ENCODE measurements around the gene CTSD.

Gene CTSD

DNA sequence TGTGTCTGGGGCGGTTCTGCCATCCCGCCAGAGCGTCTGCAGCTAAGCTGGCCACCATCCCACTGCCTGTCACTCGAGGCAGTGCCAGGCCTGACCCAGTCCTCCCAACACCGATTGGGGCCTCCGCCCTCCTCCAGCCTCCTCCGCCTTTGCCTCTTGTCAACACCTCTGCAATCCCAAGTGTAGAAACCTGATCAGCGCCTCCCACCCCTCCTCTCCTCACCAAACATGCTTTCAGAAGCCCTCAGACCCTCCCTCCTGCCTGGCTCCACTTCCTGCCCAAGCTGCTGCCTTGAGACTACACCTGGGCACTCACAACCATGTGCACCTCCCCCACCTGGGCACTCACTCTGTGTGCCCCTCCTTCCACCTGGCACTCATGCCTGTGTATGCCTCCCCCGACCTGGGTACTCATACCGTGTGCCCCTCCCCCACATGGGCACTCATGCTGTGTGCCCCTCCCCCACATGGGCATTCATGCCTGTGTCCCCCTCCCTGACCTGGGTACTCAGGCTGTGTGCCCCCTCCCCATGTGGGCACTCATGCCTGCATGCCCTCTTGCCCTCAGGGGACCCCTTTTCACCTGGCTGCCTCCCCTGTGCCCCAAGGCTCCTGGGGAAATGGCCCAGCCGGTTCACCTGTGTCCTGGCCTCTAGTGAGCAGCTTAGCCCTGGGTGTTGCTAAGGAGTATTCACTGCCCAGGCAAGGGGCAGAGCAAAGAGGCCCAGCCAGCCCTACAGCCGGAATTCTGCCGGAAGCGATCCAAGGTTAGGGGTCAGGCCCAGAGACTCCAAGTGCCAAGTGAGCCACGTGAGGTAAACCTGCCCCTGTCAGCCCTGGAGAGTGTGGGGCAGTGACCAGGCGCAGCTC is 7.8 kb downstream of the CTSD start:
- H4K5ac ChIP-seq (ENCODE audit: low read length) = no peak overlapping the region
- no peak overlapping the region for H3K18ac ChIP-seq (ENCODE audit: low read length)
- no peak overlapping the region for H3K56ac ChIP-seq (ENCODE audit: low read length)
- H3K36me3 ChIP-seq (ENCODE audit: control insufficient read depth, insufficient read depth, low read length) = no peaks in the 10 kb centered on the region
- H3K4me3 ChIP-seq (ENCODE audit: low read length) = no peak overlapping the region
- H3K79me2 ChIP-seq (ENCODE audit: control insufficient read depth, insufficient read depth, low read length) = no peaks in the 10 kb centered on the region
- H3K9ac ChIP-seq (ENCODE audit: low read length) = no peak overlapping the region
- H2BK15ac ChIP-seq (replicated peaks; ENCODE audit: low read depth) = no peak overlapping the region
- H4K8ac ChIP-seq (ENCODE audit: low read depth, low read length) = no peak overlapping the region
- H3K4me2 ChIP-seq (ENCODE audit: low read length) = no peak overlapping the region
- WGBS (ENCODE audit: extremely low coverage, insufficient coverage, low lambda C conversion rate) = no CpG with 5 or more reads among the region's 16 CpGs
- no peaks in the 10 kb centered on the region for H3K79me1 ChIP-seq (ENCODE audit: low read length)
- H2BK5ac ChIP-seq (ENCODE audit: low read length) = no peak overlapping the region
- no peak overlapping the region for H2BK120ac ChIP-seq (ENCODE audit: low read depth, low read length)
- no peak overlapping the region for H2AK5ac ChIP-seq (ENCODE audit: low read length)
- DNase-seq = no peak
- no peaks in the 10 kb centered on the region for H3K4me1 ChIP-seq (ENCODE audit: control insufficient read depth, low read depth, low read length)
- no peaks in the 10 kb centered on the region for H3K27me3 ChIP-seq (ENCODE audit: insufficient read depth, low read length, poor library complexity)
- H3K27ac ChIP-seq (ENCODE audit: low read depth, low read length) = no peak overlapping the region
- no peak overlapping the region for H3K4ac ChIP-seq (ENCODE audit: low read depth, low read length)
- no peak overlapping the region for H3K23ac ChIP-seq (ENCODE audit: low read length)

DNA sequence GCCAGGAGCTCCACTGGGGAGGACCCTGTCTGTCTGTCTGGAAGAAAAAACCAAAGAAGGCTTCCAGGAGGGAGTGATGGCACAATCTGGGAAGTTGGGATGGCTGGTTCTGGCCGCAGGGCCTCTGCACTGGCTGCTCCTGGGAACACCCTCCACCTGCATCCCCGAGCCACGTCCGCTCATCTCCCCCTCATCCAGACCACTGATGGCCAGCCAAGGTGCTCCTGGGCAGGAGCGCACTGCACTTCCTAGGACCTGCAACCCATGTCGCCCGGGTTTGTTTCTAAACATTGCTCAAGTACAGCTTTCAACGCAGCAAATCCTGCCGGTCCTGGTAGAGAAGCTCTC is 8.4 kb downstream of the CTSD start:
- H3K79me1 ChIP-seq (ENCODE audit: low read length) = no peaks in the 10 kb centered on the region
- DNase-seq = no peak
- no peak overlapping the region for H2BK15ac ChIP-seq (replicated peaks; ENCODE audit: low read depth)
- no peak overlapping the region for H4K8ac ChIP-seq (ENCODE audit: low read depth, low read length)
- H3K79me2 ChIP-seq (ENCODE audit: control insufficient read depth, insufficient read depth, low read length) = no peaks in the 10 kb centered on the region
- no peaks in the 10 kb centered on the region for H3K4me1 ChIP-seq (ENCODE audit: control insufficient read depth, low read depth, low read length)
- WGBS (ENCODE audit: extremely low coverage, insufficient coverage, low lambda C conversion rate) = no CpG with 5 or more reads among the region's 9 CpGs
- H2BK5ac ChIP-seq (ENCODE audit: low read length) = no peak overlapping the region
- H3K4ac ChIP-seq (ENCODE audit: low read depth, low read length) = no peak overlapping the region
- no peak overlapping the region for H3K18ac ChIP-seq (ENCODE audit: low read length)
- H2BK120ac ChIP-seq (ENCODE audit: low read depth, low read length) = no peak overlapping the region
- H3K9ac ChIP-seq (ENCODE audit: low read length) = no peak overlapping the region
- no peak overlapping the region for H2AK5ac ChIP-seq (ENCODE audit: low read length)
- no peak overlapping the region for H3K23ac ChIP-seq (ENCODE audit: low read length)
- no peak overlapping the region for H3K27ac ChIP-seq (ENCODE audit: low read depth, low read length)
- no peak overlapping the region for H3K4me2 ChIP-seq (ENCODE audit: low read length)
- no peak overlapping the region for H3K4me3 ChIP-seq (ENCODE audit: low read length)
- H3K36me3 ChIP-seq (ENCODE audit: control insufficient read depth, insufficient read depth, low read length) = no peaks in the 10 kb centered on the region
- H3K56ac ChIP-seq (ENCODE audit: low read length) = no peak overlapping the region
- H4K5ac ChIP-seq (ENCODE audit: low read length) = no peak overlapping the region
- no peaks in the 10 kb centered on the region for H3K27me3 ChIP-seq (ENCODE audit: insufficient read depth, low read length, poor library complexity)

DNA sequence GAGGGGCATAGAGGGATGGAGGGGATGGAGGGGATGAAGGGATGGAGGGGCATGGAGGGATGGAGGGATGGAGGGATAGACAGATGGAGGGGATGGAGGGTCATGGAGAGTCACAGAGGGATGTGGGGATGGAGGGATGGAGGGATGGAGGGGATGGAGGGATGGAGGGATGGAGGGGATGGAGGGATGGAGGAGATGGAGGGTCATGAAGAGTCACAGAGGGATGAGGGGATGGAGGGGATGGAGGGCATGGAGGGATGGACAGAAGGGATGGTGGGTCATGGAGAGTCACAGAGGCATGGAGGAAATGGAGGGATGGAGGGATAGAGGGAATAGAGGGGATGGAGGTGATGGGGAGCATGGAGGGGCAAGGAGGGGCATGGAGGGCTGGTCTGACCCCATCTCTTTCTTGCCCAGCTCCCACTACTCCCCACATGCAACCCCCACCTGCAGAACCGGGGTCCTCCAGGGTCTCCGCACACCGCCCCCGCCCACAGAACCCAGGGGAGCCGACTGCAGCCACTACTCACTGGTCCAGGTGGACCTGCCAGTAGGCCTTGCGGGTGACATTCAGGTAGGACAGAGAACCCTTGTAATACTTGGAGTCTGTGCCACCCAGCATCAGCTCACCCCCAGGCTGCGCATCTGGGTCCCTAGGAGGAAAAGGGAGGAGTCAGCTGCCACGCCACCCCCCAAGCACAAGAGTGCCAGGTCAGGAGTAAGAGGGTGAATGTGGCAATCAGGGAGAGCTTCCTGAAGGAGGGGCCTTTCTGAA is 9.2 kb downstream of the CTSD start:
- no peak overlapping the region for H3K4me2 ChIP-seq (ENCODE audit: low read length)
- H2AK5ac ChIP-seq (ENCODE audit: low read length) = no peak overlapping the region
- H3K18ac ChIP-seq (ENCODE audit: low read length) = no peak overlapping the region
- no peak overlapping the region for H4K8ac ChIP-seq (ENCODE audit: low read depth, low read length)
- H3K56ac ChIP-seq (ENCODE audit: low read length) = no peak overlapping the region
- no peak overlapping the region for H3K4me3 ChIP-seq (ENCODE audit: low read length)
- H3K27me3 ChIP-seq (ENCODE audit: insufficient read depth, low read length, poor library complexity) = peaks cover under 1% of the 10 kb centered on the region
- no peak overlapping the region for H4K5ac ChIP-seq (ENCODE audit: low read length)
- H3K4ac ChIP-seq (ENCODE audit: low read depth, low read length) = no peak overlapping the region
- no peaks in the 10 kb centered on the region for H3K4me1 ChIP-seq (ENCODE audit: control insufficient read depth, low read depth, low read length)
- no peak overlapping the region for H3K23ac ChIP-seq (ENCODE audit: low read length)
- no peak for DNase-seq
- H3K27ac ChIP-seq (ENCODE audit: low read depth, low read length) = no peak overlapping the region
- WGBS (ENCODE audit: extremely low coverage, insufficient coverage, low lambda C conversion rate) = no CpG with 5 or more reads among the region's 8 CpGs
- H3K79me2 ChIP-seq (ENCODE audit: control insufficient read depth, insufficient read depth, low read length) = no peaks in the 10 kb centered on the region
- no peak overlapping the region for H3K9ac ChIP-seq (ENCODE audit: low read length)
- no peak overlapping the region for H2BK5ac ChIP-seq (ENCODE audit: low read length)
- H2BK15ac ChIP-seq (replicated peaks; ENCODE audit: low read depth) = no peak overlapping the region
- H3K79me1 ChIP-seq (ENCODE audit: low read length) = no peaks in the 10 kb centered on the region
- H2BK120ac ChIP-seq (ENCODE audit: low read depth, low read length) = no peak overlapping the region
- no peaks in the 10 kb centered on the region for H3K36me3 ChIP-seq (ENCODE audit: control insufficient read depth, insufficient read depth, low read length)

DNA sequence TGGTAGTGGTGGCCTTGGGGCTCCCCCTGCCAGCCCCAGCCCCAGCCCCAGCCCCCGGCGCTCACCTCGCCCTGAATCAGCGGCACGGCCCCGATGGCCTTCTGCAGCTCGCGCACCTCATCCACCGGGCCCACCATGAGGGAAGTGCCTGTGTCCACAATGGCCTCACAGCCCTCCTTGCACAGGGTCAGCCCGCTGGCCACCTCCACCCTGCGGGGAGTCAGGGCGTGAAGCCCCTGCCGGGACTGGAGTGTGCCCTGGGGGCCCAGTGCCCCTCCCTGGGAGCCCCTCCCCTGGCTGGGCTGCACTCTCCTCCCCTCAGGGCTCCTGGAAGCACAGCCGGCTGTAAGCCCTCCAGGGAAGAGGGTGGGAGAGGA is 9.8 kb downstream of the CTSD start:
- H3K27me3 ChIP-seq (ENCODE audit: insufficient read depth, low read length, poor library complexity) = peaks cover 7% of the 10 kb centered on the region
- no peak overlapping the region for H2AK5ac ChIP-seq (ENCODE audit: low read length)
- no peaks in the 10 kb centered on the region for H3K4me1 ChIP-seq (ENCODE audit: control insufficient read depth, low read depth, low read length)
- no peaks in the 10 kb centered on the region for H3K79me1 ChIP-seq (ENCODE audit: low read length)
- no peak overlapping the region for H3K18ac ChIP-seq (ENCODE audit: low read length)
- H3K36me3 ChIP-seq (ENCODE audit: control insufficient read depth, insufficient read depth, low read length) = no peaks in the 10 kb centered on the region
- H2BK120ac ChIP-seq (ENCODE audit: low read depth, low read length) = no peak overlapping the region
- DNase-seq = no peak
- no peak overlapping the region for H3K4me2 ChIP-seq (ENCODE audit: low read length)
- no peak overlapping the region for H3K56ac ChIP-seq (ENCODE audit: low read length)
- H4K8ac ChIP-seq (ENCODE audit: low read depth, low read length) = no peak overlapping the region
- WGBS (ENCODE audit: extremely low coverage, insufficient coverage, low lambda C conversion rate) = no CpG with 5 or more reads among the region's 14 CpGs
- no peak overlapping the region for H2BK5ac ChIP-seq (ENCODE audit: low read length)
- no peak overlapping the region for H3K27ac ChIP-seq (ENCODE audit: low read depth, low read length)
- no peak overlapping the region for H3K23ac ChIP-seq (ENCODE audit: low read length)
- no peak overlapping the region for H3K4ac ChIP-seq (ENCODE audit: low read depth, low read length)
- no peak overlapping the region for H3K4me3 ChIP-seq (ENCODE audit: low read length)
- no peaks in the 10 kb centered on the region for H3K79me2 ChIP-seq (ENCODE audit: control insufficient read depth, insufficient read depth, low read length)
- no peak overlapping the region for H2BK15ac ChIP-seq (replicated peaks; ENCODE audit: low read depth)
- no peak overlapping the region for H3K9ac ChIP-seq (ENCODE audit: low read length)
- H4K5ac ChIP-seq (ENCODE audit: low read length) = no peak overlapping the region

DNA sequence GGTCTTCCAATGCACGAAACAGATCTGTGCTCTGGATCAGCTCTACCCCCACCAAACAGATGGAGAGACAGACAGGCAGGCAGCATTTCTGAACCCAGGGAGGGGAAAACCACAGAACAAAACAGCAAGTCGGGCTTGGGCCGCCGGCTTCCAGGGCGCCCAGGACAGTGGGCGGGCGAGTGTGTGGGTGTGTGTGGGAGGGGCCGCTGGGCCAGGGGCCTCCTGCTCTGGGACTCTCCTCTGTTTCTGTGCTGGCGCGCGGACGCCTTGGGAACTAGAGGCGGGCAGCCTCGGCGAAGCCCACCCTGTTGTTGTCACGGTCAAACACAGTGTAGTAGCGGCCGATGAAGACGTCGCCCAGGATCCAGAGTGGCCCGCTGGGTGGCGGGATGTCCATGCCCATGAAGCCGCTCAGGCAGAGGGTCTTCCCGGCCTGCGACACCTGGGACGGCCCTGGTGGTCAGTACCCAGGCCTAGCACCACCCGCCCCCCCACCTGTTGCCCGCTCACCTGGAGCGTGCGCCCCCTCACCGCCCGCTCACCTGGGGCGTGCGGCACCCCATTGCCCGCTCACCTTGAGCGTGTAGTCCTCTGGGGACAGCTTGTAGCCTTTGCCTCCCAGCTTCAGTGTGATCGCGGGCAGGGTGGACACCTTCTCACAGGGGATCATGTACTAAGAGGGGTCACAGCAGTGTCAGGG is 10.3 kb downstream of the CTSD start:
- DNase-seq = no peak
- no CpG with 5 or more reads among the region's 38 CpGs for WGBS (ENCODE audit: extremely low coverage, insufficient coverage, low lambda C conversion rate)
- Histone ChIP-seq H3K9ac (ENCODE audit: low read length) (no peak overlapping the region), H3K79me2 (ENCODE audit: control insufficient read depth, insufficient read depth, low read length) (no peaks in the 10 kb centered on the region), H3K4me2 (ENCODE audit: low read length) (no peak overlapping the region), H3K4me1 (ENCODE audit: control insufficient read depth, low read depth, low read length) (no peaks in the 10 kb centered on the region), H3K18ac (ENCODE audit: low read length) (no peak overlapping the region), H3K4ac (ENCODE audit: low read depth, low read length) (no peak overlapping the region), H3K56ac (ENCODE audit: low read length) (no peak overlapping the region), H2BK5ac (ENCODE audit: low read length) (no peak overlapping the region), H2BK120ac (ENCODE audit: low read depth, low read length) (no peak overlapping the region), H3K27me3 (ENCODE audit: insufficient read depth, low read length, poor library complexity) (peaks cover 11% of the 10 kb centered on the region), H2AK5ac (ENCODE audit: low read length) (no peak overlapping the region), H2BK15ac (replicated peaks; ENCODE audit: low read depth) (no peak overlapping the region), H3K36me3 (ENCODE audit: control insufficient read depth, insufficient read depth, low read length) (no peaks in the 10 kb centered on the region), H4K5ac (ENCODE audit: low read length) (no peak overlapping the region), H3K79me1 (ENCODE audit: low read length) (no peaks in the 10 kb centered on the region), H4K8ac (ENCODE audit: low read depth, low read length) (no peak overlapping the region), H3K23ac (ENCODE audit: low read length) (no peak overlapping the region), H3K27ac (ENCODE audit: low read depth, low read length) (no peak overlapping the region), H3K4me3 (ENCODE audit: low read length) (no peak overlapping the region)

All from mesendoderm (in vitro differentiated cells).